Thyroid gland (tissue), 4 donors: ENCODE measurements around the gene GPD1L. TPM values are rescaled to one million over a fixed set of nuclear protein-coding genes. Genes with fewer than 3 reads are reported as not detected.

Source experiments
- DNase-seq, 2 donors: peaks; one replicate each; pipeline ENCODE4 v3.0.0-alpha.2; 2019
- H3K27ac ChIP-seq, 3 donors: fragments of 200-600 bp; sonication (generic); 1 replicate in 2 of 3; 2 replicates in 1 of 3; pipeline ENCODE4 v1.5.1; 2016 to 2019; ENCODE audit warnings: mild to moderate bottlenecking in 1 of 3, moderate library complexity in 1 of 3
- H3K27me3 ChIP-seq: fragments of 200-600 bp; sonication (generic); one replicate; pipeline ENCODE4 v1.5.1; 2019
- H3K36me3 ChIP-seq, 2 donors: fragments of 200-600 bp; sonication (generic); one replicate each; pipeline ENCODE4 v1.5.1; 2016 to 2019
- H3K4me1 ChIP-seq, 2 donors: fragments of 200-600 bp; sonication (generic); one replicate each; pipeline ENCODE4 v1.5.1; 2017 to 2019
- H3K4me3 ChIP-seq, 3 donors: fragments of 200-600 bp; sonication (generic); replicated peaks in 1 of 3; 1 replicate in 2 of 3; 2 replicates in 1 of 3; pipeline ENCODE4 v1.5.1; 2016; ENCODE audit warnings: mild to moderate bottlenecking in 1 of 3
- H3K9me3 ChIP-seq: fragments of 200-600 bp; sonication (generic); one replicate; pipeline ENCODE4 v1.5.1; 2017
- CTCF ChIP-seq, 6 experiments: fragments of 200-600 bp in 3 of 6; fragments of 450-650 bp in 3 of 6; sonication (generic) in 3 of 6; IDR thresholded peaks; one replicate each; pipeline ENCODE4 v1.5.1; 2016 to 2019; ENCODE audit warnings: antibody characterized with exemption in 6 of 6, mild to moderate bottlenecking in 2 of 6, inconsistent platforms in 1 of 6, moderate library complexity in 1 of 6
- POLR2A ChIP-seq, 2 donors: fragments of 450-650 bp; IDR thresholded peaks; one replicate each; pipeline ENCODE4 v1.6.1; 2017; ENCODE audit warnings: antibody characterized with exemption in 2 of 2, mild to moderate bottlenecking in 2 of 2, moderate library complexity in 1 of 2
- WGBS, 2 donors: methylation state at CpG; one replicate each; pipeline ENCODE4 v1.1.5; 2017; 5-methylcytosine and 5-hydroxymethylcytosine counted together
- intact Hi-C: fragments of 100-400 bp; cut with DNase I; formaldehyde crosslinking; loops from one replicate; pipeline ENCODE4 v1.15.1; 2023
- total RNA-seq, 4 donors: library from RNA; depleted of rRNA; stranded (reverse); fragments of >200 nt; gene quantifications; one replicate each; pipeline ENCODE4 v1.2.3, GENCODE V29; 2016

Gene GPD1L
- total RNA-seq, 4 donors from 2014 or later = 66.4 to 137 (median 104) TPM

- Histone ChIP-seq H3K4me3 (no peak overlapping the region), H3K4me1 (peaks cover 16 to 25% of the 10 kb centered on the region in 2 donors), H3K27ac (no peak overlapping the region), H3K36me3 (no peaks in the 10 kb centered on the region), H3K9me3 (no peaks in the 10 kb centered on the region), H3K27me3 (no peaks in the 10 kb centered on the region)
- 95 to 96% methylated on average over 2 of the region's 2 CpGs for WGBS, 2 donors
- no peak for DNase-seq
- TF ChIP-seq POLR2A (IDR thresholded peaks at IDR 0.05) (no peak), CTCF (IDR thresholded peaks at IDR 0.05) (no peak)
- intact Hi-C loops = no loop called here
These were observed 11.8 kb downstream of the GPD1L start for GRCh38 chr3:32118215-32118614.

GRCh38 chr3:32120471-32120870 lies 14.1 kb downstream of the GPD1L start:
- Histone ChIP-seq H3K9me3 (no peaks in the 10 kb centered on the region), H3K4me3 (no peak overlapping the region), H3K27me3 (no peaks in the 10 kb centered on the region), H3K27ac (no peak overlapping the region), H3K36me3 (no peaks in the 10 kb centered on the region), H3K4me1 (peaks cover 31 to 36% of the 10 kb centered on the region in 2 donors)
- 89 to 97% methylated on average over 4 of the region's 4 CpGs for WGBS, 2 donors
- no peak for DNase-seq
- TF ChIP-seq POLR2A (IDR thresholded peaks at IDR 0.05) = no peak
- no peak for TF ChIP-seq CTCF (IDR thresholded peaks at IDR 0.05)
- intact Hi-C loops = no loop called here

GRCh38 chr3:32121137-32121536 lies 14.7 kb downstream of the GPD1L start:
- 79 to 89% methylated on average over 4 of the region's 4 CpGs for WGBS, 2 donors
- intact Hi-C loops = no loop called here
- no peaks in the 10 kb centered on the region for H3K36me3 ChIP-seq
- H3K9me3 ChIP-seq = no peaks in the 10 kb centered on the region
- H3K27me3 ChIP-seq = no peaks in the 10 kb centered on the region
- H3K4me3 ChIP-seq = no peak overlapping the region
- peaks cover 31 to 36% of the 10 kb centered on the region in 2 donors for H3K4me1 ChIP-seq
- DNase-seq = no peak
- H3K27ac ChIP-seq = no peak overlapping the region
- TF ChIP-seq POLR2A (IDR thresholded peaks at IDR 0.05) (no peak), CTCF (IDR thresholded peaks at IDR 0.05) (no peak)

GRCh38 chr3:32123620-32124019 lies 17.2 kb downstream of the GPD1L start:
- no peak for TF ChIP-seq CTCF (IDR thresholded peaks at IDR 0.05)
- no peak for TF ChIP-seq POLR2A (IDR thresholded peaks at IDR 0.05)
- H3K27ac ChIP-seq = no peak overlapping the region
- H3K4me1 ChIP-seq = peaks cover 20 to 28% of the 10 kb centered on the region in 2 donors
- no peaks in the 10 kb centered on the region for H3K9me3 ChIP-seq
- no peaks in the 10 kb centered on the region for H3K36me3 ChIP-seq
- H3K27me3 ChIP-seq = no peaks in the 10 kb centered on the region
- WGBS, 2 donors = 96 to 97% methylated on average over 5 of the region's 5 CpGs
- H3K4me3 ChIP-seq = no peak overlapping the region
- intact Hi-C loops = no loop called here
- DNase-seq = no peak

GRCh38 chr3:32125012-32125411 lies 18.6 kb downstream of the GPD1L start:
- 95 to 96% methylated on average over 2 of the region's 2 CpGs for WGBS, 2 donors
- Histone ChIP-seq H3K4me3 (no peak overlapping the region), H3K9me3 (no peaks in the 10 kb centered on the region), H3K36me3 (no peaks in the 10 kb centered on the region), H3K27me3 (no peaks in the 10 kb centered on the region), H3K4me1 (peaks cover 20 to 28% of the 10 kb centered on the region in 2 donors), H3K27ac (no peak overlapping the region)
- TF ChIP-seq POLR2A (IDR thresholded peaks at IDR 0.05) = no peak
- TF ChIP-seq CTCF (IDR thresholded peaks at IDR 0.05) = no peak
- intact Hi-C loops = no loop called here
- no peak for DNase-seq
